Measurements from ENCODE around the gene ZBTB21.

Gene ZBTB21

GRCh38 chr21:41985662-41986416 lies 24.3 kb downstream of the ZBTB21 start:
- DNase-seq: no peak

DNA sequence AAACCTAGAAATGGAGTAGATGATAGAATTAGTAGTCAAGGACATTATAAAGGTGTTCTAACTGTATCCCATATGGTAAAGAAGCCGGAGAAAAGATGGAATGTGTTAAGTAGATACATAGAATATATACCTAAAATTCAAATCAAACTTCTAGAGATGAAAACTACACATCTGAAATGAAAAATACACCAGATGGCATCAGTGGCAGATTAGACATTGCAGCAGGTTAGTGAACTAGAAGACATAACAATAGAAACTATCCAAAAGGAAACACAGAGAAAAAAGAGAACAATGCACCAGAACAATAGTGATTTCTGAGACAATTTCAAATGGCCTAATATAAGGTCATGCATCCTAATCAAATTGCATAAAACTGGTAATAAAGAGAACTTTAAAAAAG lies 26.9 kb downstream of the ZBTB21 start:
- no peak for DNase-seq

- no peak for DNase-seq
Observed at GRCh38 chr21:41980561-41980960, 29.6 kb downstream of the ZBTB21 start.

DNA sequence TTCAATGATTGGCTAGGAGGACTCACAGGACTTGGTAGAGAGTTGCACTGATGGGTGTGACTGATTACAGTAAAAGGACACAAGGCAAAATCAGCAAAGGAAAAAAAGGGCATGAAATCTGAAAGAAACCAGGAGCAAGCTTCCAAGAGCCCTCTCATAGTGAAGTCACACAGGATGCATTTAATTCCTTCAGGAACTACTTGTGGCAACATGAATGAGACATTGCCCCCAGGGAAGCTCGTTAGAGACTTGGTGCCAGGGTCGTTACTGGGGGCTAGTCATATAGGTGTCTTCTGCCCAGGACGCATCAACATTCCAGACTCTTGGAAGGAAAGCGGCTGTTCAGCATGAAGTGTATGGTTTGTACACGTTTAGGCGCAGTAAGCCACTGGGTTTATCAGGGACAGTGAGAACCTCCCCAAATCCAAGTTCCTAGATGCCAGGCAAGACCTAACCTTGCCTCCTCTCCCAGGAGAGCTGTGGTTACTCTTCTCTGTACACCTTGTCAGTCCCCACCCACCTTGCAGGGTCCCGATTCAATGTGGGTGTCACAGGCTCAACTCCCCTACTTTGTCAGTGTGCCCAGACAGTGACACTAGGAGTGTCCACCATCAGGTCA lies 30.3 kb downstream of the ZBTB21 start:
- no peak for DNase-seq

DNA sequence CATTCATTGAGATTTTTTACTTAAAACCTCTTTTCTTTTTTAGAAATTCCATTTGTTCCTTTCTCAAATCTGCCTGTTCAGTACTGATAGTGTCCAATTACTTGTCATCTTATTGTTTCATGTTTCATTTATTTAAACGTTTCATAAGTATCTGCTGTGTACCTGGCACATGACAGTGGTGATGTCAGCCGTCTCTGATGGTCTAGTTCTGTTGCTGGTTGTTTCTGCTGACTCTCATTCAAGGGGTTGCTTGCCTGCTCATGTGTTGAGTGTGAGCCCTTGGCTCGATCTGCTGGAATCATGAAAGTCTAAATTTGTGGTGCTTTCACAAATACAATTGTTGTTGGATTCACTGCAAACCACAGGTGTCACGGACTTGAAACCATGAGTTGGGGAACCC lies 30.8 kb downstream of the ZBTB21 start:
- no peak for DNase-seq

- no peak for DNase-seq
Observed at GRCh38 chr21:41977034-41977950, 32.9 kb downstream of the ZBTB21 start.

DNA sequence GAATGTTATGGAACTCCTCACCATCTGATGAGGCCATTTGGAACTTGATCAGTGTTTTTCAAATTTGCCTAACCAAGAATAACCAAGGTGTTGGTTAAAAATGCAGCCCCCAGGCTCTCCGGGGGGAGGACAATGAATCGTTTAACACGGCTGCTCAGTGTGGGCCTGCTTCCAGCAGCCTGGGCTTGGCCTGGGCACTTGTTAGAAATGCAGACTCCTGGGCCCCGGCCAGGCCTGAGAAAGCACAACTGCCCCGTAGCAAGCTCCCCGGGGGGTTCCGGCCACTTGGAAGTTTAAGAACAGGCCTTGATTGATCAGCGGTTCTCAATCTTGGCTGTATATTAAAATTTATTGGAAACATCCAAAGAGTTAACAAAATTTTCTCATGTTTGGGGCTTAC lies 33.5 kb downstream of the ZBTB21 start:
- no peak for DNase-seq

DNA sequence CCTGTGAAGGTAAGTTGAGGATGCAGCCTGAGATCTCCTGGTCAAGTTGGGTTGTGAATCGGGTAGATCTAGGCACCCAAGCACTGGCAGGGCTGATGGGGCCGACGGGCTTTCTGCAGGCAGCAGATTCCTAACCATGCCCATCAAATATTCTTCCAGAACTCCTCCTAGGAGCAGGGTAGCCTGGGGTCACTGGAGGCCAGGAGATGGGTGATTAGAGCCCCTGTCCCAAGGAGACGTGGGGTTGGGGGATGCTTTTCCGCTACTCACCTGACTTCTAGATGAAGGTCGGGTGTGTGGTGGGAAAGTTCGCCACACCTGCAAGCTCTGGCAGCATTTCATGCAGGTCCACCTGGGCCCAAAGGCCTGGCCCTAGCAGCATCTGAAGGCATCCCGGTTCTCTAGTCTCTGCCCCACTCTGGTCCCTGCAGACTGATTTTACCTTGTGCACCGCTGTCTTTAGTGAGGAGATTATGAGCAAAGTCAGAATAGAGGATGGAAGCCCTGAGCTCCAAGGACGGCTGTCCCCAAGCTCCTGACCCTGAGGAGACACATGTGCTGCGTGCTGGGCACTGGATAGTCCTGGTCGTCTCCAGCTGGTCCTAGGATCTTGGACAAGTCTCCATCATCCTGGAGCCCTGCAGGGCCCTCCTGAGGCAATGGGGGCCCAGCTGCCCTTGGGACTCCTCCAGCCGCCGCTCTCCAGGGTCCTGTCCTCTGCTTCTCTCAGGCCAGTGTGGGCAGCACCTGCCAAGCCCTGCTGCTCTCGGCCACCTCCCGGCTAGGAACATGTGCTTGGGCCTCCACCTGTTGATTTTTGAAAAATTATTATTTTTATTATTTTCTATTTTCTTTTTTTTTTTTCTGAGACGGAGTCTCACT lies 34.5 kb downstream of the ZBTB21 start:
- DNase-seq: no peak

GRCh38 chr21:41974752-41975053 lies 35.5 kb downstream of the ZBTB21 start:
- DNase-seq: no peak

DNA sequence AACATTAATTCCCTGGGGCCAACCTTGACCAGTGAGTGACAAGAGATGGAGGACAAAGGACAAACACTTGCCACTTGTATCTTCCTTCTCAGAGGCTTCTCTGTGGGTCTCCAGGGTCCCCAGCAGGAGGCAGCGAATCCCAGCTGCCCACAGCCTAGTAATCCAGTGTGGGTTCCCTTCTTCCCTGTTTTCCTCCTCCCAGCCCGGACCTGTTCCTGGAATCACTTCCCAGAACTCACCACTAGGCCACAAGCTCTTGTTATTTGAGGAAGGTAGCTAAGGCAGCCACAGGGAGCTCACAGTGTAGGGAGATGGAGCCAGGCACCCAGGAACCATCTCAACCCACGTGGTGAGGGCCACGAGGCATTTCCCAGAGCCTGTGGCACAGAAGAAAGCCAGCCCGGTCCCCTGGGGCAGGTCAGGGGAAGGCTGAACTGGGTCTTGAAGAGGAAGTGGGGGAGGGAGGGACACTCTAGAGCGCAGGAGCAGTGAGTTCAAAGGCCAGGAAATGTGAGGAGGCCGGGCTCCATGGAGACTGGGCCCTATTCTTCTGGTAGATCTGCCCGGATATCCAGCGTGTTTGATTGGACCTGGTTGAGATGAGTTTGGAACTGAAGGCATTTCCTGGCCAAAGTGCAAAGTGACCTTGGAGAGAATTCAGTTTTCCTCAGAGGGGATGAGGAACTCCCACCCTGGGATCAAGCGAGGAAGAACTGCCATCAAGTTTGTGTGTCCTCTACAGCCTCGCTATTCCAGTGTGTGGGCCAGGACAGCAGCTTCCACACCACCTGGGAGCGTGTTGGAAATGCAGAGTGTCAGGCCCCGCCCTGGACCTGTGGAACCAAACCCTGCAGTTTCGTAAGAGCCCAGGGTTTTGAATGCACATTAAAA lies 36.1 kb downstream of the ZBTB21 start:
- peak; percentile 84 for DNase-seq

DNA sequence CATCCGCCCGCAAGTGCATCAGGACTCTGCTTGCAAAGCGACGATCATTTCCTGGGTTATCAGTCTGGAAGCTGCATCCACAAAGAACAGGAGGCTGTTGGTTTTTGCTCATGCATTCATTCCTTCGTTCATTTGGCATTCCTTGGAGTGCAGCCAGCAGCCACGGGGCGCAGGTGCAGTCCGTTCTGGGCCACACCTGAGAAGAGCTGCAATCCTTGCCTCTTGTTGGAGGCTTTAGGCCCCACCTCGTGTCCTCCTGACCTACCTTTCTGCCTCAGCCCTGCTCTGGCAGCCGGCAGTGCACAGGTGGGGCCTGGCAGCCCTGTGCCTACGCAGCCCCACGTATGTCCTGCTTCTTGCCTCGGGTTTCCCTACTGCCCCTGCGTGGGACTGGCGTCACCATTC lies 36.7 kb downstream of the ZBTB21 start:
- no peak for DNase-seq

DNA sequence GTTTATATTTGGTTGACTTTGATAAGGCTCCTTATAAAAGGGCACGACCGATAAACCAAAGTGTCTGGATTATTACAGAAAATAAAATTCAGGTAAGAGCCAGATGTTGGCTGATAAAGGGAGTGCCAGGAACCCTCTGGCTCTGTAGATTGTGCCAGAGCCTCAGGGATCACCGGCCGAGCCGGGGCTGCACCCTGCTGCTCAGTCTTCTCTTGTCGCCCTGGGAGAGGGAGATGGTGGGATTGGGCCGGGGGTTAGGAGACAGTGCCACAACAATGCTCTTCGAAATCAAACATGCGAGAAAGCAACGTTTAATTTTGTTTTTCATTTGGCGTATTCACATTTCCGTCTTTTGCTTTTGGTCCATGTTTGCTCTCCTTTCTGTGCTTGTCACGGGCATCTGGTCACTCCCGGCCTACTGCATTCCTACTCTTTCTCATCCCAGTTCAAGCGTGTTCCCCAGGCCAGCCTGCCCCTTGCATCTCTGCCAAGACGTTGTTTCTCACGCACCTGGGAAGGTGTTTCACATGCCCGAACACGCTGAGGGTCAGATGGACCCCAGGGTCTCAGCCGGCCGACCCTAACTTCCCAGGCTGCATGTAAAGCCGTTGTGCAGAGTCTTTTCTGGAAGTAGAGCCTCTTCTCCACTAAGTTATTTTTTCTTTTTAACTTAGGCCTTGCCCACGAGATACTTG lies 37.5 kb downstream of the ZBTB21 start:
- DNase-seq: no peak

GRCh38 chr21:41971891-41972290 lies 38.3 kb downstream of the ZBTB21 start:
- no peak for DNase-seq

- no peak for DNase-seq
Observed at GRCh38 chr21:41970751-41971653, 39.2 kb downstream of the ZBTB21 start.

GRCh38 chr21:41970106-41970391 lies 40.1 kb downstream of the ZBTB21 start:
- DNase-seq: no peak

DNA sequence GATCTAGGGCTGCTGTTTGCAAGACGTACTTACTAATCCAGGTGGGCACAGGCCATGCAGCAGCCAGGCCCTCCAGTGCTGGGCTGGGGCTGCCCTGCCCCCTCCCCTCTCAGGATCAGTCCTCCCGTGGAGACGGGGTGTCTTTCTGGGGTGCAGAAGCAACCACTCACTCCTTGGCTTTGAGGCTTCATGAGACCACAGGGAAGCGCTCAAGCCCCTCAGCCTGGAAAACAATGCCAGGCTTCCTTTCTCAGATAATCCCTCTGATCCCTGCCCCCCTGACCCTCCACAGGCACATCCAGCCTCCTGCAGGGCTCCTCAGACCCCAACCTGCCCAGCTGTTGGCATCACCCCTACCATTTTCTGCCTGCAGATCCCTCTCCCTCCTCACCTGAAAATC lies 42.5 kb downstream of the ZBTB21 start:
- DNase-seq: no peak

- DNase-seq: no peak
Observed at GRCh38 chr21:41966872-41967621, 43.1 kb downstream of the ZBTB21 start.

DNA sequence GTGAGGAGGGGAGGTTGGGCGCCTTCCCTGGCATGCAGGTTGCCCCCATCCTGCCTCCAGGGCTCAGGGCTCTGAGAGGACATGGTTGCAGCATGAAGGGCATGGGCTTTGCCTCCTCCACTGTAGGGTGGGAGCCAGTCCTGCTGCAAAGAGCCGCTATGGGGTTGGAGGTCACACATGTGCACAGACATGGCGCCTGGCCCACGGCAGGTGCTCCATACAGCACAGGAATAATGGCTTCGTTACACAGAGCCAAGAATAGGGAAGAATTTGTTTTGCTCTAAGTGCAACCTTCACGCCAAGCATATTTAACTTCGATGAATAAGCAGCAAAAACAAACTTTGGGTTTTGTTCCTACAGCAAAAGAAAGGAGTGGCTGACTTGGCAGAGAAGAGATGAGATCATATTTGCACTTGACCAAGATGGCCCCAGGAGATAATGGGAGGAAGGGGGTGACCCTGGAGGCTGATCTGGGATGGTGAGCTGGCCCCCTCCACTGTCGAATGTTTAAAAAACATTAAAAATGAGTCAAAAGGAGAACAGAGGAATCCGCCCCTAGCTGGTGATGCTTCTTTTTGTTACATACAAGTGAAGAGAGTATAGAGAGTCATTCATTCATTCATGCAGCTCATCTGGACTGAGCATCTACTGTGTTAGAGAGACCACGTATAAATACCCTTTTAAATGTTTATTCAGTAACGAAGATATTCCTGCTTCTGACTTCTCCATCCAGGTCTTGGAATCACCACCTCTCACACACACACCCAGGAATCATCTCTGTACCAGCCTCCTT lies 43.9 kb downstream of the ZBTB21 start:
- DNase-seq: no peak

Measured in GF-D8 (cell line).